ENCODE measurements around the gene CHTF18. TPM values are rescaled to one million over a fixed set of nuclear protein-coding genes. Genes with fewer than 3 reads are reported as not detected.

Gene CHTF18
- polyA plus RNA-seq, 5 donors = 16.8 to 31.0 (median 25.2) TPM

DNA sequence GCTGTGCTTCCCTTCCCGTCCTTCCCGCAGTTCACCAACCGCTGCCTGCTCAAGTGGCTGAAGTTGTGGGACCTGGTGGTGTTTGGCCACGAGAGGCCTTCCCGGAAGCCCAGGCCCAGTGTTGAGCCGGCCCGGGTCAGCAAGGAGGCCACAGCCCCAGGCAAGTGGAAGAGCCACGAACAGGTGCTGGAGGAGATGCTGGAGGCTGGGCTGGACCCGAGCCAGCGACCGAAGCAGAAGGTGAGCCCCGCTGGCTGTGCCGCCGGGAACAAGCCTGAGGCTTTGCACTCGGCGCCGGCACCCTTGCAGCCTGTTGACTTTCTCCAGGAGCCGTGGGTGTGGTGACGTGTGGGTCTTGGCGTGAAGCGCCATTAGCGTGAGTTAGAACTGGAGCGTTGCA, 2.7 kb downstream of the CHTF18 start:
- no peak for DNase-seq

- DNase-seq = no peak
Measured at GRCh38 chr16:792221-792995, 4.0 kb downstream of the CHTF18 start.

DNA sequence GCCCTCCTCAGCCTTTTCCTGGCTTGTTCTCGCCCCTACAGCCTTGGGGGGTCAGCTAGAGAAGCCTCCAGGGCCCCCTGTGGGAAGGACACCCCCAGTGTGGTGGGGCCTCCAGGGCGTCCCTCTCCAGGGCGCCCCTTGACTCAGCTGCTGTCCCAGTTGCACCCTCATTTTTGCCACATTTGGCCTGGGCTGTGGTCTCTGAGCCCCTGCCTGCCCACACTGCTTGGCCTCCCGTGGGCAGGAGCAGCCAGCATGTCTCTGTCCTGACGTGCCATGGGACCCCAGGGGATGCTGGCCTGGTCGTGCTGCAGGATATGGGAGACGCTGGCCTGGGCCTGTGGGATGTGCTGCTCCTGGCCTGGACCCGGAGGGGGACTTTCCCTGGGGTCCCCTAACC, 5.0 kb downstream of the CHTF18 start:
- DNase-seq = no peak

DNA sequence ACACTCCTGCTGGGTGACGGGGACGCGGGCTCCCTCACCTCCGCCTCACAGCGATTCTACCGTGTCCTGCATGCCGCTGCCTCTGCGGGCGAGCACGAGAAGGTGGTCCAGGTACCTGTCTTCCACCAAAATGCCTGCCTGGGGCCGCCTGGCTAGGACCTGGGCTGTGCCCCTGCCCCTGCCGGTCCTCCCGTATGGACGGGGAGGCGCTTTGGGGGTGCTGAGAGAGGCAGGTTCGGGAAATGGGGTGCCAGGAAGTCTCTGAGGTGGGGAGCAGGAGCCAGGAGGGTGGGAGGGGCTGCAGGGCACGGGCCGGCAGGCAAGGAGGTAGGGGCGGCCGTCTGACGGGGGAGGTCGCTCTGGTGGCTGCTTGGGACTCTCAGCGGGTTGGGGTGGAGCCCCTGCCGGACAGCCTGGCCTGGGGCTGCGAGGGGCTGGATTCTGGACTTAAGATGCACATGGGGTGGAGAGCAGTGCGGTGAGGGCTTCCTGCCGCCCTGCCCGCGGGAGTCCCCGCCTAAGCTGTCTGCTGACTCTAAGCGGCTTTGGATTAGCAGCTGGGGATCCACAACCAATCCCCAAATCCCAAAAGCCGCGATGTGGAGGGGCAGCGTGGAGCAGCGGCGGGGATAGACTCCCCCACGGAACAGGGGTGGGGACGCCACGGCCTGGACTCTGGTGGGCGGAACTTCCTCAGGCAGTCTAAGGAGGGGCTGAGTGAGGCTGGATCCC, 5.8 kb downstream of the CHTF18 start:
- DNase-seq = no peak

- no peak for DNase-seq
Measured at GRCh38 chr16:794853-795466, 6.5 kb downstream of the CHTF18 start.

- no peak for DNase-seq
Measured at GRCh38 chr16:795580-796229, 7.3 kb downstream of the CHTF18 start.

DNA sequence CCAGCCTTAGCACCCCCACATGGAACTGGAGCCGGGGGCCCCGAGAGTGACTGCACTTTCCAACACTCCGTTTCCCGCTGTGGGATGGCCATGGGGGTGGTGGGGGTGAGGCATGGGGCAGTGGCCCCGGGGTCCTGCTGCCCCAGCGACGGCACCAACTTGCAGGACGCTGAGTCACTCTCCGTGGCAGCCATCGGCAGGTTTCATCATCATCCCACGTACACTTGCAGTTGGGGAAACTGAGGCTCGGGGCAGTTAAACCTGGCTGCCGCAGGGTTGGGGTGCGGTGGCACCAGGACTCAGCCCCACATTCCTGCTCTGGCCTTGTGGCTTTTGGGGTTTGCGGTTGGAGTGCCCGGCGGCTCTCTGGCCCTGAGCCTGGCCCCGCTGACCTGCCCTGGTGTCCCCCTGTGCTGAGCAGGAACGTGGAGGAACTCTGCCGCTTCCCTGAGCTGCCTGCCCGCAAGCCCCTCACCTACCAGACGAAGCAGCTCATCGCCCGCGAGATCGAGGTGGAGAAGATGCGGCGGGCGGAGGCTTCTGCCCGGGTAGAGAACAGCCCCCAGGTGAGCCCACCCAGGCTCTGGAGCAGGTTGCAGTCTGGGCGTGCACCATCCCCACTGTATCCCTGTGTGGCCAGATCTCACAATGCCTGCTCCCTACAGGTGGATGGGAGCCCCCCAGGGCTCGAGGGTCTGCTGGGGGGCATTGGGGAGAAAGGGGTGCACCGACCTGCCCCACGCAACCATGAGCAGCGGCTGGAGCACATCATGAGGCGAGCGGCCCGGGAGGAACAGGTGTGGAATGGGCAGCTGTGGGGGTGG, 8.1 kb downstream of the CHTF18 start:
- DNase-seq = no peak

- DNase-seq = no peak
Measured at GRCh38 chr16:797120-797420, 8.7 kb downstream of the CHTF18 start.

DNA sequence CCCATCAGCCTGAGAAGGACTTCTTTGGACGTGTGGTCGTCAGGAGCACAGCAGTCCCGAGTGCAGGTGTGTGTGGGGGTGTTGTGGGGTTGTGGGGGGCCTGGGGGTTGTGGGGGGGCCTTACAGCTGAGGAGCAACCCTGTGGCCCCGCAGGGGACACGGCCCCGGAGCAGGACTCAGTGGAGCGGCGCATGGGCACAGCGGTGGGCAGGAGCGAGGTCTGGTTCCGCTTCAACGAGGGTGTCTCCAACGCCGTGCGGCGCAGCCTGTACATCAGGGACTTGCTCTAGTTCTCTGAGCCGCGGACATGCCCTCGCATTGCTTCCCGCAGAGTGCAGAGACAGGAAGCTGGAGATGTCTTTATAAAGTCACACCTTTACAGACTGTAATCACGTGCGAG, 9.3 kb downstream of the CHTF18 start:
- no peak for DNase-seq

GRCh38 chr16:798666-799065, 10.2 kb downstream of the CHTF18 start:
- DNase-seq = no peak

- no peak for DNase-seq
Measured at GRCh38 chr16:799111-799947, 10.9 kb downstream of the CHTF18 start.

DNA sequence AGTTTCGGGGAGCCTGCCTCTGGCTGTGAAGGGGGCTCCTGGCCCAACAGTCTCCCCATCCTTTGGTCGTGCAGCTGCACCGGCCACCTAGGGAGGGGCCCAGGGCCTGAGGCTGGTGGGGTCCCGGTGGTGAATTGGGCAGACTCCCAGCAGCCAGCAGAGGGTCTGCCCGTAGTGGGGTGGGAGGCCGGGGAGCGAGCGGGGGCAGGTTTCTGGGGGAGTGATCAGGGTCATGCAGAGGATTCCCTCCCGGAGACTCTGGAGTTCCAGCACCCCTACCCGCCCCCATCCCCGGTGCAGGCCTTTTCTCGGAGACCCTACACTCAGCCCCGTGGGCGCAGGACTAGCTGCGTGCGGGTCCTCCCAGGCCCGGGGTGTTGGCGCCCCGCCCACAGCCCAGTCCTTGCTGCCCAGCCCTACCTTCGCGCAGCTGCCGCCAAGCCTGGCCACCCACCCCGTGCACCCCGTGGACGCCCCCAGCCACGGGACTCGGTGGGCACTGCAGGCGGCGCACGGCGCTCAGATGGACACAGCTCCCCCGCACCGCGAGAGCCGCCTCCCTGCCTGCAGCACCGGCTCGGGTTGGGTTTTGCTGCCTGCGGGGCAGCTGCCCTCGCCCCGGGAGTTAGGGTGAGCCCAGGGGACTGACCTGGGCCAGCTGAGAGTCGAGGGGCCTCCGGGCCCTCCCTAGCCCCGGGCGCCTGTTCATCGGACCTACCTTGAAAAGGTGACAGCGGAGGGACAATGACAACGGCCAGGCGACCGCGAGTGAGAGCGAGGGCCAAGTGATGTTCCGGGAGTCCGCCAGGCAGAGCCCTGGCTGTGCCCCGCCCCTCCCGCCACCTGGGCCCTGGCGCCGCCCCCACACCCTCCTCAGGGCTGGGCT, 11.8 kb downstream of the CHTF18 start, which contains the start of gene GNG13:
TSS of gene GNG13 (minus strand) at position 787 of the 886 bp plus-strand sequence. CDS start 1,657 bp downstream, outside the sequence.
- no peak for DNase-seq

DNA sequence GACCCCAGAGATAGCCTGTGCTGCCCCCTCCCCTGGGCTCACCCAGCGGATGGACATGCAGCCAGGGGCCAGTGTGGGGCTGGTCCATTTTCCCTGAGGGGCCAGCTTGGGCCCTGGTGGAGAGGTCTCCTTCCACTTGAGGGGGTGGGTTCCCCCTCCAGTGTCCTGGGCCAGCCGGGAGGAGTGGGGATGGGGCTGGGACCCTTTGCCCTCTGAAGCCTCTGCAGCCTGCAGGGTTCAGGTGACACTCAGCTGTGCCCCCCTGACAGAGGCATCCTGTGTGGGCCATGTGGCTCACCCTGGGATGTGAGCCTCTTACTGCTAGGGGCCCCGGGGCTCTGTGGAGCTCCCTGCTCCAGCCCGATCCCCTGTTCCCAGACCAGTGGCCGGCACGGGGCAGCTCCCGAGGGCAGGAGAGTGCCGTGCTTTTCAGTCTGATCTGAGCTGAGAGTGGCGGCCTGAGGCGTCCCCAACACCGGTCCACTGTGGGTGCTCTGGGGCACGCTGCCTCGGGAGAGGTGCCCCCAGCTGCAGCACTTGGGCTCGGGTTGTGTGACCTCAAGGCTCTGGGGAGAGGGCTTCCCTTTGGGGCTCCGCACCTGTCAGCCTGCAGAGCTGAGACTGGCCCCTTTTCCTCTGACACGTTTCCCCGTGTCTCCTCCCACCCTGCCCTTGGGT, 12.6 kb downstream of the CHTF18 start:
- DNase-seq = no peak

DNA sequence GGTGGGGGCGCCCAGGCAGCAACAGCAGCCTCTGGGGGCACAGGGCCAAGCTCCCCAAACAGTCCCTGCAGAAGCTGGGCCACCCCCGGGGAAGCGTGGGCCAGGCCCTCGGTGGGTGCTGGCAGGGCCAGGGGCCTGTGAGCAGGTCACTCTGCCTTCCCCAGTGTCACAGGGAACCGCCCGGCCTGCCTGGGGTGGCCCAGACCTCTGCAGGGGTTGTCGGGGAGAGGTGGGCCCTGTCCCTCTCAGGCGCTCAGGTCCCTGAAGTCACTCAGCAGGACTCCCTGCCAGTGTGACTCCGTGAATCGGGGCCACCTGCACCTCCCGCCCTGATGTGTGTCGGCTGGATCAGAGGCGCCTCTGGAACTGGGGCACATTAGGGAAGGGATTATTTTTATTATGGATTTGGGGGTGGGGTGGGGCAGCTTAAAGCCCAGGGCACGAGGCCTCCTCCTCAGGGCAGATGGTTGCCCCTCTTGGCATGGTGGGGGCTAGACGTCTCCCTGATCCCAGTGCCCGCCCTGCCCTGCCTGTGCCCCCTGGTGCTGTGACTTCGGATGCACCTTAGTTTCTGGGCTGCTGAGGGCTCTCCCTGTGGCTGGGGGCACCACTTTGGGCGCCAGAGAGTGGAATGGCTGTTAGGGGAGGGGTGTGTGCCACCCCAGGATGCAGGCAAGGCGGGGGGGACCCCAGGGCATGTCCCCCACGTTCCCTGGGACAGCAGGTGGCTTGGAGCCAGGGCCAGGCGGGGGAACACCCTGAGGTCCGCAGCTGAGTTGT, 13.4 kb downstream of the CHTF18 start:
- no peak for DNase-seq

DNA sequence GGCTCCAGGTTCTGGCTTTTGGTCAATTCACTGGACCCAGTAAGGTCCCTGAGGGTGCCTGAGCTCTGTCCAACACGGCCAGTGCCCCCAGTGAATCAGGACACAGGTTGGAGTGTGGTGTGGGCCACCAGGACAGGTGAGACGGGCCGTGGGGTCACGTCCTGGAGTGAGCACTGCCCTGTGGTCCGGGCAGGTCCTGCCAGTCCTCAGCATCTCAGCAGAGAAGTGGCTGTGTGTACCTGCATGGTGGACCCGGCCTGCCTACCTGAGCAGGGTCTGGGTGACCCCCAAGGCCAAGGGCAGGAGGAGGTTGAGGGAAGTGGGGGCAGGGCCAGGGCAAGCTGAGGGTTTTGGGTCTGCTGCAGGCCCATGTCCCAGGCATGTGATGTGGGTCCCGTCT, 14.0 kb downstream of the CHTF18 start:
- DNase-seq = no peak

DNA sequence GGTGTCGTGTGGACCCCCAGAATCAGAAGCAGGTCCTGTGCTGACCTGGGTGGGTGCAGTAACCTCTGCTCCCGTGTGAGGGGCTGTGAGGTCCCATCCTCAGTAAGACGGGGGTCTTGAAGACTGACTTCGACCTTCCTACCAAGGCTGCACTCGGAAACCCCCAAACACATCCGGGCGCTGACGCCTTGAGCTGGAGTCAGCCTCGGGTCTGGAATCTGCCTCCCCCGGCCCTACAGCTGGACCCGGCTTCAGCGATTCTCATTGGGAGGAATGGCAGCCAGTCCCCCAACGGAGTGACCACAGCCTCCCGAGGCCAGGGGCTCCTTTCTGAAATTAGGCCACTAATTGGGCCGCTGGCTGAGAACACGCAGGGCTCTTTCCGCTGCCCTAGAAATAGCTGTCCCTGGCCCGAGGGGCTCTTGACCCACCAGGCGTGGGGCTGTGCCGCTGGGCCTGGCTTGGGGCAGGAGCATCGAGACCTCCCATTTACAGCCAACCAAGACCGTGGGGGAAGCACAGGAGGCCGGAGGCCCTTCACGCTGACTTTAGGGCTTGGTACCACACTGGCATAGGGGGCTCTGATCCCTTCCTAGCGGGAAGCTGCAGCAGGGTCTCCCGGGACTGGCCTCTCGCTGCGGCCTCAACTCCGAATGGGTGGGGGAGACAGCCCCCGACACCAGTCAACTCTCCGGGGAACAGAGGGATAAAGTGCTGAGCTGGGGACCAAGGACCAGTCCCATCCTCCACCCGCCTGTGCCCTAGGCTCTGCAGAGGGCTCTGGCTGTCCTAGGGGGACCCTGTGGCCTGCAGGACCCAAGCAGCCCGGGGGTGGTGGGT, 14.7 kb downstream of the CHTF18 start:
- no peak for DNase-seq

GRCh38 chr16:803754-804080, 15.3 kb downstream of the CHTF18 start:
- DNase-seq = no peak
